CD4-positive, alpha-beta memory T cell (primary cell): ENCODE results near the gene PPP1R13B. TPM values are rescaled to one million over a fixed set of nuclear protein-coding genes. Genes with fewer than 3 reads are reported as not detected.

ENCODE experiments used
- CTCF ChIA-PET: fragments of 350-600 bp; sonication (Branson Sonifier 250); formaldehyde crosslinking; loops from one replicate; lab custom pipeline; 2021; ENCODE audit warnings: inconsistent platforms; ENCODE audit not compliant: partially characterized antibody; lab: Charles Lee
- POLR2A ChIA-PET: fragments of 350-600 bp; sonication (Branson Sonifier 250); formaldehyde crosslinking; loops from one replicate; lab custom pipeline; 2021; ENCODE audit not compliant: partially characterized antibody; lab: Charles Lee
- DNase-seq, 5 donors: peaks; one replicate each; pipeline versions ENCODE4 v3.0.0 to v3.0.0-alpha.2; 2020 to 2022; ENCODE audit warnings: mixed read lengths in 1 of 5
- H3K27ac ChIP-seq: one replicate; pipeline ENCODE4 v1.7.0; 2013; ENCODE audit warnings: low read depth, low read length
- H3K27me3 ChIP-seq: 2 replicates; pipeline ENCODE4 v1.7.0; 2013; ENCODE audit warnings: mild to moderate bottlenecking, low read length, moderate library complexity; ENCODE audit not compliant: insufficient read depth
- H3K36me3 ChIP-seq: 2 replicates; pipeline ENCODE4 v1.7.0; 2013; ENCODE audit warnings: mild to moderate bottlenecking, low read length, moderate library complexity; ENCODE audit not compliant: insufficient read depth
- H3K4me1 ChIP-seq: 2 replicates; pipeline ENCODE4 v1.7.0; 2013; ENCODE audit warnings: mild to moderate bottlenecking, low read length, moderate library complexity; ENCODE audit not compliant: insufficient read depth
- H3K4me3 ChIP-seq, 2 donors: one replicate each; pipeline ENCODE4 v1.7.0; 2013; ENCODE audit warnings: low read length in 2 of 2, mild to moderate bottlenecking in 1 of 2
- H3K9me3 ChIP-seq, 2 donors: one replicate each; pipeline ENCODE4 v1.7.0; 2013; ENCODE audit warnings: low read length in 2 of 2, control low read depth in 1 of 2; ENCODE audit not compliant: control insufficient read depth in 1 of 2
- H3K27ac Mint-ChIP-seq, 7 donors: one replicate each; pipeline ENCODE4 v1.8.0; 2020 to 2021; ENCODE audit warnings: mixed read lengths in 7 of 7, mild to moderate bottlenecking in 6 of 7, inconsistent platforms in 3 of 7, moderate library complexity in 3 of 7
- H3K27me3 Mint-ChIP-seq, 2 donors: one replicate each; pipeline ENCODE4 v1.8.0; 2020 to 2021; ENCODE audit warnings: mixed read lengths in 2 of 2
- H3K36me3 Mint-ChIP-seq, 2 donors: one replicate each; pipeline ENCODE4 v1.8.0; 2020 to 2021; ENCODE audit warnings: mixed read lengths in 2 of 2, inconsistent platforms in 1 of 2, mild to moderate bottlenecking in 1 of 2
- H3K4me1 Mint-ChIP-seq, 4 donors: one replicate each; pipeline ENCODE4 v1.8.0; 2020 to 2021; ENCODE audit warnings: mixed read lengths in 4 of 4, mild to moderate bottlenecking in 1 of 4
- H3K4me3 Mint-ChIP-seq, 8 donors: one replicate each; pipeline ENCODE4 v1.8.0; 2020 to 2021; ENCODE audit warnings: mixed read lengths in 8 of 8, mild to moderate bottlenecking in 7 of 8, moderate library complexity in 6 of 8, inconsistent platforms in 3 of 8
- H3K9me3 Mint-ChIP-seq, 8 donors: one replicate each; pipeline ENCODE4 v1.8.0; 2020 to 2021; ENCODE audit warnings: mixed read lengths in 8 of 8, mild to moderate bottlenecking in 5 of 8, inconsistent platforms in 3 of 8, moderate library complexity in 1 of 8
- intact Hi-C: fragments of 100-400 bp; cut with micrococcal nuclease; formaldehyde crosslinking; loops from one replicate; pipeline ENCODE4 v1.15.1; 2023
- polyA plus RNA-seq, 2 donors: library from polyadenylated mRNA; unstranded; fragments of 300-500 nt; fragmentation: Illumina TruSeq; gene quantifications; one replicate each; pipeline ENCODE4 v1.2.3, GENCODE V29; 2021
- total RNA-seq, 2 experiments: library from RNA; stranded (reverse); gene quantifications; one replicate each; pipeline ENCODE4 v1.2.3, GENCODE V29; 2021

The PPP1R13B gene
- total and polyA plus RNA-seq, 4 experiments from 2014 or later = 0.72 to 30.5 (median 15.7) TPM

DNA sequence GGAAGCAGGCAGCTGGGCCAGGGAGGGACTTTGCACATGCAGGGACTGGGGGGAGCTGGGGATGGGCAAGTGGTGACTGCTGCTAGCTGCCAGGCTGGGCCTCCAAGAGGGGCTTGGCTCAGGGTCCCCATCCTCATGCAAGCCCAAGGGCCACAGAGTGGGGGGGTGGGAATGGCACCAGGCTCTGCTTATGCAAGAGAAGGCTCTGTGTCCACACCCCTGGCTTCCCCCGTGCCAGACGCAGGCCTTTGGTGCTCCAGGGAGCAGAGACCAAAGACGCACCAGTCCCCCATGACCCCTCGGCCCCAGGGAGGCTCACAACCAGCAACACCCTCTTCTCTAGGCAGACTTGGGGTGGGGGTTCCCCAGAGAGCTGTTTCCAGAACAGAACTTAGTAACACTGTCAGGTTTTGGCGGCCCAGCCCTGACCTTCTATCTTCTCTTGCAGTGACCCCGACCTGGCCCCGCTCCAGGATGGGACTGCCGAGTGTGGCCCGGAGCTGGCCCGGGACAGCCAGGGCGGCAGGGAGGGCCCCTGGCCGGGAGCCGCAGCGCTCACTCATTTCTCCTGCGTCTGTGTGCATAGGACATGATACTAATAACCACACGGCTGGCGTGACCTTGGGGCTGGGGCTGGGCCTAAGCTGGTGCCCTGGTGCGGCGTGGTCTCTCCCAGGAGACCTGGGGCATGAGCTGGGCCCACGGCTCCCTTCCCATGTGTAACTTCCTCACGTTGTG lies 146.5 kb downstream of the PPP1R13B start:
- no peaks in the 10 kb centered on the region for H3K27me3 ChIP-seq
- intact Hi-C loops = no loop called here
- no peak overlapping the region for H3K27ac Mint-ChIP-seq
- ChIA-PET POLR2A (interaction anchor here (1.0 kb wide), 1 partner anchor 15 kb away, joined by 4 read pairs; the partner anchor contains the start of genes XRCC3 and ZFYVE21), CTCF (no interaction called here)
- H3K9me3 ChIP-seq = no peaks in the 10 kb centered on the region
- H3K27me3 Mint-ChIP-seq = no peaks in the 10 kb centered on the region
- peaks cover 14 to 54% of the 10 kb centered on the region in 2 donors for H3K36me3 Mint-ChIP-seq
- no peaks in the 10 kb centered on the region for H3K4me1 ChIP-seq
- peaks cover 3 to 9% (median 5%) of the 10 kb centered on the region in 4 donors for H3K4me1 Mint-ChIP-seq
- no peak overlapping the region for H3K27ac ChIP-seq
- H3K4me3 Mint-ChIP-seq = no peak overlapping the region
- peaks cover 19% of the 10 kb centered on the region for H3K36me3 ChIP-seq
- H3K9me3 Mint-ChIP-seq = peaks cover 0 to 3% (median 0%) of the 10 kb centered on the region in 8 donors
- DNase-seq = no peak
- H3K4me3 ChIP-seq = no peak overlapping the region

DNA sequence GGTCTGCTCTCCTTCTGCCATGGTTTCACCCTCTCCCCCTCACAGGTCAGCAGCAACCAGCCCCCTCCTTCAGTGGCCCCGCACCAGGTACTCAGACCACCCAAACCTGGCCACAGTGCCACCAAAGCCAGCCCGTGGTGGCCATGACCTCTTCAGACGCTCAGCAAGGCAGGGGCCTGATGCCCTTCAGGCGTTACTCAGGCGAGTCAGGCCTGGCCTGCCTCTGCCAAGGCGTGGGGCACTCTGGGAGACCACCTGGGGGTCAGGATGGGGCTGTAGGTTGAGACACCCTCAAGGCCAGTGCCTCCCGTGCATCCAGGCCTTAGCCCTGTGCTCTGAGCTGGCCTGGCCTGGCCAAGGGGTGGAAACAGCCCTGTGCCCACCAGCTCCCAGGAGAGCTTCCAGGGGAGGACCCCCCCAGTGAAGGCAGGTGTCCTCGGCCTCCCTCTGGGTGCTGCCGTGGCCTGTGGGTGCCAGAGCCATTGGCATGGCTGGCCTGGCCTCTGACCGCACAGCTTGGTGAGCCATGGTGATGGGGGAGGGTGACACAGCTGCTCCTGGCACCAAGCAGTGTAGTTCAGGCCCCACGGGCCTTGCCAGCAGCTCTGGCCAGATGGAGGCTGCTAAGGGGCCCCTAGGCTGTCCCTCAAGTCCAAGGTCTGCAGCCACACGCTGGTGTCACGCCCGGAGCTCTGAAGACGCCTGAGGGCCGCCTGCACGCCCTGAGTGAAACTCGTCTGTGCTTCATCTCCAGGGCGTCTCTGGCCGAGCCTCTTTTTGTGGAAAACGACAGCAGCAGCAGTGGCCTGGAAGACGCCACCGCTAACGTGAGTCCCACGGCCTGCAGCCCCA lies 147.2 kb downstream of the PPP1R13B start:
- Mint-ChIP-seq H3K27ac (peak overlapping the region in 3 of 7 donors; percentile 42 to 76 (median 46)), H3K27me3 (no peaks in the 10 kb centered on the region), H3K4me1 (peaks cover 4 to 9% (median 5%) of the 10 kb centered on the region in 4 donors), H3K9me3 (peaks cover 0 to 3% (median 0%) of the 10 kb centered on the region in 8 donors), H3K36me3 (peaks cover 14 to 58% of the 10 kb centered on the region in 2 donors), H3K4me3 (no peak overlapping the region)
- intact Hi-C loops = no loop called here
- Histone ChIP-seq H3K27me3 (no peaks in the 10 kb centered on the region), H3K36me3 (peaks cover 19% of the 10 kb centered on the region), H3K9me3 (no peaks in the 10 kb centered on the region), H3K4me3 (no peak overlapping the region), H3K4me1 (no peaks in the 10 kb centered on the region), H3K27ac (no peak overlapping the region)
- peak in 1 of 5 donors; percentile 27 for DNase-seq
- POLR2A ChIA-PET = no interaction called here
- CTCF ChIA-PET = no interaction called here

DNA sequence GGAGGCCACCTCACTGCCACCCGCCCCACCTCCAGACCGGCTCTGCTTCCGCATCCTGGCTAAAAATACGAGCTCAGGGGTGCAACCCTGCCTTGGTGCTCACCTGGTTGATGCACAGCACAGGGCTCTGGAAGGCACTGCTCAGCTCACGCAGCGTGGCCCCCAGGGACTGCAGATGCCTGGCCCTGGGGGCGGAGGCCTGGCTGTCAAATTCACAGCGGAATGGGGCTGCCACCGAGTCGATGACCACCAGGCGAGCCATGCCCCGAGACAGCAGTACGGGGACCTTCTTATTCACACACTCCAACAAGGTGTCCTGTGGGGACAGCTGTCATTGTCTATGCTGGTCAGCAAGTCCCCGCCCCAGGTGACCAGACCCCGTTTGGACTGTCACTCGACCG lies 148.1 kb downstream of the PPP1R13B start:
- peaks cover 14 to 55% of the 10 kb centered on the region in 2 donors for H3K36me3 Mint-ChIP-seq
- Histone ChIP-seq H3K27me3 (no peaks in the 10 kb centered on the region), H3K4me3 (no peak overlapping the region), H3K36me3 (peaks cover 23% of the 10 kb centered on the region), H3K4me1 (no peaks in the 10 kb centered on the region), H3K9me3 (no peaks in the 10 kb centered on the region), H3K27ac (no peak overlapping the region)
- H3K27me3 Mint-ChIP-seq = no peaks in the 10 kb centered on the region
- no peaks in the 10 kb centered on the region for H3K9me3 Mint-ChIP-seq
- no peak for DNase-seq
- intact Hi-C loops = no loop called here
- ChIA-PET CTCF (no interaction called here), POLR2A (no interaction called here)
- H3K27ac Mint-ChIP-seq = peak overlapping the region in 2 of 7 donors; percentile 46 to 64
- peaks cover 4 to 9% (median 5%) of the 10 kb centered on the region in 4 donors for H3K4me1 Mint-ChIP-seq
- no peak overlapping the region for H3K4me3 Mint-ChIP-seq

DNA sequence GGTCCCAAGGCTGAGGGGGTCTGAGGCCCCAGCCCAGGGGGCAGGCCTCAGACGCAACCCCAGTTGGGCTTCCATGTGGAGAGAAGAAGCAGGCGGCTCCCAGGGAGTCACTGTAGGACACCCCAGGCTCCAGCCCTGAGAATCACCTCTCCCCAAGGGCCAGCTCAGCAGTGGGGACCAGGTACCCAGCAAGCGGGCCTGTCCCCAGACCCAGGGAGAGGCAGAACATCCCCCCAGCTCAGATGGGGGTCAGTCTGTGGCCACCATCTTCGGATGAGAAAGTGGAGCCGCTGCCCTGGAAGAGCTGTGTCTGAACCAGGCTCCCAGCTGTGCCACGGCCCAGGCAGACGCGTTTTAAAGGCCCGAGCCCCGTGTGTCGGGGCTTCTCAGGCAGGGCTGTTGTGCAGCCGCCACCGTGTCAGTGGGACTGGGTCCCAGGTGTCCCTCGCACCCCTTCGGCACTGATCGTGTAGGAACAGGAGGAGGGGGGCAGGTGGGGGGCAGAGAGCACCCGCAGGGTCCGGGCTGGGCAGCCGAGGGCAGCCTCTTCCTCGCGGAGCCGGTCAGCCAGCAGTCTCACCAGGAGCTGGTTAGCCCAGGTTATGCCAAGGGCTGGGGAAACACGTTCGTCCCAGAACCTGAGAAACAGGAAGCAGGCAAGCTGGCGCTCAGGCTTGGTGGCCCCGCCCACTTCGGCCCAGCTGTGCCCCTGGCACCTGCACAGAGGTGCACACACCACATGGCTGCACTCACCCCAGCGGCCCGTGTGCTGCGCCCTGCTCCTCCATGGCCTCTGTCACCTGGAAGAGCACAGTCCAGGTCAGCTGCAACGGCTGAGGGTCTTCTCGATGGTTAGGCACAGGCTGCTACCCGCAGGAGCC lies 148.8 kb downstream of the PPP1R13B start:
- Mint-ChIP-seq H3K27ac (no peak overlapping the region), H3K36me3 (peaks cover 13 to 57% of the 10 kb centered on the region in 2 donors), H3K4me3 (no peak overlapping the region), H3K27me3 (no peaks in the 10 kb centered on the region), H3K4me1 (peaks cover 4 to 7% (median 5%) of the 10 kb centered on the region in 4 donors), H3K9me3 (no peaks in the 10 kb centered on the region)
- H3K27ac ChIP-seq = no peak overlapping the region
- H3K4me1 ChIP-seq = no peaks in the 10 kb centered on the region
- H3K9me3 ChIP-seq = no peaks in the 10 kb centered on the region
- intact Hi-C loops = no loop called here
- ChIA-PET POLR2A (no interaction called here), CTCF (no interaction called here)
- no peaks in the 10 kb centered on the region for H3K27me3 ChIP-seq
- no peak for DNase-seq
- H3K4me3 ChIP-seq = no peak overlapping the region
- H3K36me3 ChIP-seq = peaks cover 28% of the 10 kb centered on the region

DNA sequence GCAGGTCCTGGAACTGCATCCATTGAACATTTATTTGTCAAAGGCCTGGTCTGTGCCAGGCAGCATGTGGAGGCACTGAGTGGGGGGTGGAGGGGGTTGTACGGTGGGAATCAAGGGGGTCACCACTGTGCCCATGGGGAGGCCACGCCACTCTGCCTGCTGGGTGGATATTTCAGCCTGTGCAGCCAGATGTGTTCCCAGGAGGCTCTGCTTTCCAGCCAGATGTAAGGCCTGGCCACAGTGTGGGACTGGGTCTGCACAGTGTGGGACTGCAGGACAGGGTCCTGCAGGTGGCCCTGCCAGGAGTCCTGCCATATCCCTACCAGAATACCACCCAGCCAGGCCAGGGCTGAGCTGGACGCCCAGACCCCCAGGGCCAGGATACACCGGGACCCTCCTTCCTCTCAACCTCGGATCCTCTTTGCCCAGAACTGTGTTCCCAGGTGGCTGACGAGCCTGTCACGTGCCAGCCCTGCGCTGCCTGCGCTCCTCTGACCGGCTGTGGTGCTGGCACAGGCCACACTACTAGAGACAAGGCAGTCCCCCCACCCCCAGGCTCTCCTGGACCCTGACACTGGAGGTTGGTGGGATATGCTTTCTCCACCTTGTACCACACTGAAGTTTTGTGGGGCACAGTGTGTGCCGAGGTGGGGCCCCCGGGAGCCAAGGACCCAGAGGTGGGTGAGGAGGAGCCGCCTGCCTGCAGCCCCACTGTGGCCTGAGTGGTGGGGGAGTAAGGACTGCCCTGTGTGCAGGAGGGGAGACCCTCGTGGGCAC lies 149.6 kb downstream of the PPP1R13B start:
- intact Hi-C loops = no loop called here
- H3K9me3 ChIP-seq = no peaks in the 10 kb centered on the region
- DNase-seq = peak in 1 of 5 donors; percentile 30
- peaks cover 9 to 57% of the 10 kb centered on the region in 2 donors for H3K36me3 Mint-ChIP-seq
- CTCF ChIA-PET = no interaction called here
- no peaks in the 10 kb centered on the region for H3K27me3 Mint-ChIP-seq
- H3K4me3 Mint-ChIP-seq = no peak overlapping the region
- no peaks in the 10 kb centered on the region for H3K27me3 ChIP-seq
- H3K9me3 Mint-ChIP-seq = no peaks in the 10 kb centered on the region
- peaks cover 4 to 7% (median 5%) of the 10 kb centered on the region in 4 donors for H3K4me1 Mint-ChIP-seq
- H3K4me3 ChIP-seq = no peak overlapping the region
- H3K27ac ChIP-seq = no peak overlapping the region
- H3K27ac Mint-ChIP-seq = peak overlapping the region in 1 of 7 donors; percentile 58
- POLR2A ChIA-PET = no interaction called here
- H3K4me1 ChIP-seq = no peaks in the 10 kb centered on the region
- peaks cover 36% of the 10 kb centered on the region for H3K36me3 ChIP-seq

DNA sequence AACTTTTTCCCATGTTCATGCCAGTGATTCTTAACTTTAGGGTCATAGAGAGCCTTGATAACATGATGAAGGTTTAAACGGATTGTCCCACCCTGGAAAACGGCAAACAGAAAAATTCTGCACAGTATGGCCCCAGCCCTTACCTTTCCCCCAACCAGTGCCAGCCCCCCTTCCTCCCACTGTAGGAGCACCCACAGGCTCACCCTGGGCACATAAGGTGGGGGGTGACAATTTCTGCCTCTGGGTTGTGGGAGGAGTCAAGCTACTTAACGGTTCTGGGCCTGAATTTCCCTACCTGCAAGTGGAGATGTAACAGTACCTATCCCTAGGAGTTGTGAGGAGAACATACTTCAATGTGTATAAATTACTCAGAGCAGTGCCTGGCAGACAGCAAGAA lies 150.2 kb downstream of the PPP1R13B start:
- no peak for DNase-seq
- no peaks in the 10 kb centered on the region for H3K27me3 Mint-ChIP-seq
- H3K9me3 Mint-ChIP-seq = no peaks in the 10 kb centered on the region
- H3K4me3 Mint-ChIP-seq = peak overlapping the region in 1 of 8 donors; percentile 7
- H3K4me1 Mint-ChIP-seq = peaks cover 4 to 7% (median 5%) of the 10 kb centered on the region in 4 donors
- Histone ChIP-seq H3K4me3 (no peak overlapping the region), H3K27ac (no peak overlapping the region), H3K36me3 (peaks cover 38% of the 10 kb centered on the region), H3K4me1 (no peaks in the 10 kb centered on the region), H3K9me3 (no peaks in the 10 kb centered on the region), H3K27me3 (no peaks in the 10 kb centered on the region)
- POLR2A ChIA-PET = no interaction called here
- peak overlapping the region in 2 of 7 donors; percentile 17 to 58 for H3K27ac Mint-ChIP-seq
- intact Hi-C loops = no loop called here
- CTCF ChIA-PET = no interaction called here
- H3K36me3 Mint-ChIP-seq = peaks cover 7 to 54% of the 10 kb centered on the region in 2 donors
